Measurements from ENCODE around the gene SNTA1. TPM values are rescaled to one million over a fixed set of nuclear protein-coding genes. Genes with fewer than 3 reads are reported as not detected.

SNTA1 gene
- total RNA-seq, 4 donors from 2014 or later = 44.1 to 120 (median 95.6) TPM

DNA sequence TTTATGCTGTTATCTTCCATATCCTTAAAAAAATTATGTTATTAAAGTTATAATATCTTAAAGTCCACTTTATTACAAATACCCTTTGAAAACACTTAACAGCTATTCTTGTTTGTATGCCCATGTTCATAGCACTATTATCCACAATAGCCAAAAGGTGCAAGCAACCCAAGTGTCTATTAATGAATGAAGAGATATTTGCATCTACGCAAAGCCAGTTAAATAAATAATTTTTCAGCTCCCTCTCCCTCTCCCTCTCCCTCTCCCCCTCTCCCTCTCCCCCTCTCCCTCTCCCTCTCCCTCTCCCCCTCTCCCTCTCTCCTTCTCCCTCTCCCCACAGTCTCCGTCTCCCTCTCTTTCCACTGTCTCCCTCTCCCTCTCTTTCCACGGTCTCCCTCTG lies 55.3 kb downstream of the SNTA1 start:
- TF ChIP-seq POLR2A (IDR thresholded peaks at IDR 0.05) = no peak
- TF ChIP-seq, protein P1, sequence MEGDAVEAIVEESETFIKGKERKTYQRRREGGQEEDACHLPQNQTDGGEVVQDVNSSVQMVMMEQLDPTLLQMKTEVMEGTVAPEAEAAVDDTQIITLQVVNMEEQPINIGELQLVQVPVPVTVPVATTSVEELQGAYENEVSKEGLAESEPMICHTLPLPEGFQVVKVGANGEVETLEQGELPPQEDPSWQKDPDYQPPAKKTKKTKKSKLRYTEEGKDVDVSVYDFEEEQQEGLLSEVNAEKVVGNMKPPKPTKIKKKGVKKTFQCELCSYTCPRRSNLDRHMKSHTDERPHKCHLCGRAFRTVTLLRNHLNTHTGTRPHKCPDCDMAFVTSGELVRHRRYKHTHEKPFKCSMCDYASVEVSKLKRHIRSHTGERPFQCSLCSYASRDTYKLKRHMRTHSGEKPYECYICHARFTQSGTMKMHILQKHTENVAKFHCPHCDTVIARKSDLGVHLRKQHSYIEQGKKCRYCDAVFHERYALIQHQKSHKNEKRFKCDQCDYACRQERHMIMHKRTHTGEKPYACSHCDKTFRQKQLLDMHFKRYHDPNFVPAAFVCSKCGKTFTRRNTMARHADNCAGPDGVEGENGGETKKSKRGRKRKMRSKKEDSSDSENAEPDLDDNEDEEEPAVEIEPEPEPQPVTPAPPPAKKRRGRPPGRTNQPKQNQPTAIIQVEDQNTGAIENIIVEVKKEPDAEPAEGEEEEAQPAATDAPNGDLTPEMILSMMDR (IDR thresholded peaks at IDR 0.05) = no peak
- no peak for TF ChIP-seq EP300 (IDR thresholded peaks at IDR 0.05)
- Histone ChIP-seq H3K27me3 (no peaks in the 10 kb centered on the region), H3K4me1 (peaks cover 0 to 15% (median 0%) of the 10 kb centered on the region in 4 donors), H3K36me3 (peaks cover 3 to 81% (median 5%) of the 10 kb centered on the region in 3 donors), H3K4me3 (no peak overlapping the region), H3K9me3 (no peaks in the 10 kb centered on the region), H3K27ac (no peak overlapping the region)
- 94 to 97% methylated on average over 3 of the region's 3 CpGs for WGBS, 2 donors
- DNase-seq (ENCODE audit: low spot score in 2 of 2) = no peak

DNA sequence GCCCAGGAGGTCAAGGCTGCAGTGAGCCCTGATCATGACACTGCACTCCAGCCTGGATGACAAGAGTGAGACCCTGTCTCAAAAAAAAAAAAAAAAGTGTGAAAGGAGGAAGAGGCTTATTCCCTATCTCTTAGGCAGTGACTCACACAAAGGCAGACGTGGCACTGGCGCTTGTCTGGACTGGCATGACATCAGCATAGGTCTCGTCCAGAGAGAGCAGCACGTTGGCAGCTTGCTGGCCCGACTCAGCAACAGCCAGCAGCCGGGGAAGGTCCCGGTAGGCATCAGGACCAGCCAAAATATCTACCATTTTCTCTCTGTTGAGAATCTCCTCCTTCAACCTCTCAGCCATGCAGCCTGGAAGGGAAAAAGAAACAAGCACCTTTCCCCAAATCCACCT lies 56.4 kb downstream of the SNTA1 start:
- 77 to 86% methylated on average over 7 of the region's 7 CpGs for WGBS, 2 donors
- Histone ChIP-seq H3K36me3 (peaks cover 3 to 85% (median 5%) of the 10 kb centered on the region in 3 donors), H3K9me3 (no peaks in the 10 kb centered on the region), H3K4me1 (peaks cover 0 to 9% (median 0%) of the 10 kb centered on the region in 4 donors), H3K27me3 (no peaks in the 10 kb centered on the region), H3K4me3 (no peak overlapping the region), H3K27ac (no peak overlapping the region)
- no peak for DNase-seq (ENCODE audit: low spot score in 2 of 2)
- TF ChIP-seq, protein P1 (IDR thresholded peaks at IDR 0.05) = no peak
- TF ChIP-seq POLR2A (IDR thresholded peaks at IDR 0.05) = no peak
- TF ChIP-seq EP300 (IDR thresholded peaks at IDR 0.05) = no peak

- peaks cover 0 to 4% (median 0%) of the 10 kb centered on the region in 4 donors for H3K4me1 ChIP-seq
- WGBS, 2 donors = 94 to 100% methylated on average over 1 of the region's 1 CpG
- H3K27ac ChIP-seq = no peak overlapping the region
- H3K9me3 ChIP-seq = no peaks in the 10 kb centered on the region
- no peaks in the 10 kb centered on the region for H3K27me3 ChIP-seq
- peaks cover 3 to 85% (median 5%) of the 10 kb centered on the region in 3 donors for H3K36me3 ChIP-seq
- DNase-seq (ENCODE audit: low spot score in 2 of 2) = no peak
- TF ChIP-seq, protein P1 (IDR thresholded peaks at IDR 0.05) = no peak
- TF ChIP-seq POLR2A (IDR thresholded peaks at IDR 0.05) (no peak), EP300 (IDR thresholded peaks at IDR 0.05) (no peak)
- H3K4me3 ChIP-seq = no peak overlapping the region
Observed at GRCh38 chr20:33386673-33387072, 56.9 kb downstream of the SNTA1 start.

DNA sequence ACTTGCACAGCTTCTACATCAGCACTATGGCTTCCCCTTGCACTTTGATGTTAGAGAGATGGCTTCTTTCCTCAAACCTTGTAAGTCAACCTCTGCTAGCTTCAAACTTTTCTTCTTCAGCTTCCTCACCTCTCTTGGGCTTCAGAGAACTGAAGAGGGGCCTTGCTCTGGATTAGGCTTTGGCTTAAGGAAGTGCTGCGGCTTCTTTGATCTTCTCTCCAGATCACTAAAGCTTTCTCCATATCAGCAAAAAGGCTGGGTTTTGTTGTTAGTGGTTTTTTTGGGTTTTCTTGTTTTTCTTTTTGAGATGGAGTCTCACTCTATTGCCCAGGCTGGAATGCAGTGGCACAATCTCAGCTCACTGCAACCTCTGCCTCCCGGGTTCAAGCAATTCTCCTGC lies 66.2 kb downstream of the SNTA1 start:
- Histone ChIP-seq H3K9me3 (no peaks in the 10 kb centered on the region), H3K4me1 (no peaks in the 10 kb centered on the region), H3K27me3 (no peaks in the 10 kb centered on the region), H3K36me3 (peaks cover 0 to 96% (median 0%) of the 10 kb centered on the region in 3 donors), H3K27ac (no peak overlapping the region), H3K4me3 (no peak overlapping the region)
- no peak for DNase-seq (ENCODE audit: low spot score in 2 of 2)
- 92 to 97% methylated on average over 2 of the region's 2 CpGs for WGBS, 2 donors
- TF ChIP-seq EP300 (IDR thresholded peaks at IDR 0.05) = no peak
- TF ChIP-seq, protein P1 (IDR thresholded peaks at IDR 0.05) = no peak

GRCh38 chr20:33373735-33374605 lies 69.6 kb downstream of the SNTA1 start:
- Histone ChIP-seq H3K27me3 (no peaks in the 10 kb centered on the region), H3K27ac (no peak overlapping the region), H3K4me1 (no peaks in the 10 kb centered on the region), H3K36me3 (peaks cover 0 to 98% (median 0%) of the 10 kb centered on the region in 3 donors), H3K9me3 (no peaks in the 10 kb centered on the region), H3K4me3 (no peak overlapping the region)
- TF ChIP-seq, protein P1 (IDR thresholded peaks at IDR 0.05) = no peak
- TF ChIP-seq EP300 (IDR thresholded peaks at IDR 0.05) (no peak), POLR2A (IDR thresholded peaks at IDR 0.05) (no peak)
- WGBS, 2 donors = 94% methylated on average over 4 of the region's 4 CpGs
- no peak for DNase-seq (ENCODE audit: low spot score in 2 of 2)

Data from tibial nerve (tissue), 4 donors.